ENCODE data around the gene DOCK11.

Gene DOCK11

DNA sequence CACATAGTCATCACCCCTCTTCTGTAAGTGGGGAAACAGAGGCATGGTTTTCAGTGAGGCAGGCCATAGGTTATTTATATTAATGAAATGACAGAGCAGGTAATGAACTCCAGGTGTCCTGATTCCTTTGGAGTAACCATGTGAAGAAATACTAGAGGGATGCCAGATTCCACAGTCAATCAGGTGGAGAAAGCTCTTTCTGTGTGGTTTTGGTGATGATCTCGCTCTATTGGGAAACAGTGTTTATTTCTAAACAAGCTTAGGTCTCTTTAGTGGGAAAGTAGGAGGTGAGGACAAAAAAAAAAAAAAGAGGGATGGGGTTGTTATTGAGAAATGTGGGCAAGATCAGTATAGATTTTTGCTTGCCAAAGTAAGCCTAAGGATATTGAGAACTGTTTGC, 12.2 kb downstream of the DOCK11 start:
- H3K9ac ChIP-seq (ENCODE audit: insufficient read length), result no peak overlapping the region
- no peaks in the 10 kb centered on the region for H3K36me3 ChIP-seq (ENCODE audit: insufficient read depth, low read length)
- H3K4me3 ChIP-seq, result no peak overlapping the region
- TF ChIP-seq POLR2AphosphoS5 (IDR thresholded peaks at IDR 0.05; ENCODE audit: borderline replicate concordance, low read depth, low read length) (no peak), EZH2 (IDR thresholded peaks at IDR 0.05) (no peak), FOXP2 (optimal IDR thresholded peaks at IDR 0.05; ENCODE audit: control extremely low read depth, extremely low read length, insufficient read depth) (no peak)
- no peak overlapping the region for H3K27ac ChIP-seq
- H3K9me3 ChIP-seq (ENCODE audit: low read depth, low read length), result no peaks in the 10 kb centered on the region
- DNase-seq (ENCODE audit: low read depth, low spot score), result no peak

DNA sequence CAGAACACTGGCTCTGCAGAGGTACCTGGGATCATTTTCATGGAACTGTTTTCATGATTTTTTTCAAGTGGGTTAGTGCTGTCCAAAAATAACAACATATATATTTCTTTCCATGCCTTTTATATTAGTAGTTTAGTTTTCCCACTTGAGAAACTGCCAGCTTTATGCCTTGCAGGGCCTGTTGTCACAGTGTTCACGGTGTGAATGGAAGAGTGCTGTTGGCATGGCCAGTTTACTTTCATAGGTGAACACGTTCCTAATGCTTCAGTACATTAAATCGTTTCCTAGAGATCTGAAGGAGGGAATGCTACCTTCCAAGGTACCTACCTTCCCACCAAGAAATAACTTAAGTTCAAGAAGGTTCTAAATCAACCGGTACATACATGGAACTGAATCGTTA, 12.6 kb downstream of the DOCK11 start:
- Histone ChIP-seq H3K9me3 (ENCODE audit: low read depth, low read length) (no peaks in the 10 kb centered on the region), H3K4me3 (no peak overlapping the region), H3K27ac (no peak overlapping the region), H3K9ac (ENCODE audit: insufficient read length) (no peak overlapping the region), H3K36me3 (ENCODE audit: insufficient read depth, low read length) (no peaks in the 10 kb centered on the region)
- no peak for DNase-seq (ENCODE audit: low read depth, low spot score)
- TF ChIP-seq POLR2AphosphoS5 (IDR thresholded peaks at IDR 0.05; ENCODE audit: borderline replicate concordance, low read depth, low read length), result no peak

DNA sequence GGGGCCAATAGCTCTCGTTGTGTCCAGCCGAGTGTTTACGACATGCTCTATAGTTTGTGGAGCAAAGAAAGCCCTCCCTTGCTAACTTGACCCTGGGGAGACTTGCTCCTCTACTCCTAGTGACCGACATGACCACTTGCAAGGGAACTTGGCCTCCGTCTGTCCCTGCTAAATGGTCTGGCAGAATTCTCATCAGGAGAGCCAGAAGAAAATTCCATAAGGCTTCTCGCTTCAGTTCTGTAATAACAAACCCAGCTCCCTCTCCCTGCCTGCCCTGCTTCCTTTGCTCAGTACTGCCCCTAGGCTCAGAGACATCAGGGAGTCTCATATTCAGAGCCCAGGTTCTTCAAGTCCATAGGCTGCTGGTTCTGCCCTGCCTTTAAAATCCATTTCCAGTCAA, 13.0 kb downstream of the DOCK11 start:
- no peaks in the 10 kb centered on the region for H3K9me3 ChIP-seq (ENCODE audit: low read depth, low read length)

DNA sequence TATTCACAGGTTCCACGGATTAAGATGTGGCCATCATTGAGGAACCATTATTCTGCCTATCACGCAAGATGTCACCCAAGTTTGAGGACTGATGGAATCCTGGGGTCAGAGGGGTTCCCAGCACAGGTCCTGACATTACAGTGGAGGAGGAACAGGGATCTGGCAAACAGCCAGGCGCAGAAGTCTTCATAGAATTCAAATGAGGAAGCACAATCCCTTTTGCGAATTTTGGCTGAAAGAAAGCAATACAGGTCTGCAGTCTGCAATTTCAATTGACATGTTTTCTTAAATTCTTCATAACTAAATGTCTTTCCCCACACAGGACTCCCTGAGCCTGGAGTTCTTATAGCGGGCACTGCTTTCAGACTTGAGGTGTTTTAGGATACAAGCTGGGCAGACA, 14.5 kb downstream of the DOCK11 start:
- Histone ChIP-seq H3K9me3 (ENCODE audit: low read depth, low read length) (no peaks in the 10 kb centered on the region), H3K9ac (ENCODE audit: insufficient read length) (no peak overlapping the region), H3K36me3 (ENCODE audit: insufficient read depth, low read length) (no peaks in the 10 kb centered on the region), H3K27ac (no peak overlapping the region), H3K4me3 (no peak overlapping the region)
- TF ChIP-seq FOXP2 (optimal IDR thresholded peaks at IDR 0.05; ENCODE audit: control extremely low read depth, extremely low read length, insufficient read depth) (no peak), EZH2 (IDR thresholded peaks at IDR 0.05) (no peak), POLR2AphosphoS5 (IDR thresholded peaks at IDR 0.05; ENCODE audit: borderline replicate concordance, low read depth, low read length) (no peak)
- no peak for DNase-seq (ENCODE audit: low read depth, low spot score)

More for the DNA sequence above, 13.0 kb downstream of the DOCK11 start:
- TF ChIP-seq EZH2 (IDR thresholded peaks at IDR 0.05) (no peak), FOXP2 (optimal IDR thresholded peaks at IDR 0.05; ENCODE audit: control extremely low read depth, extremely low read length, insufficient read depth) (no peak), POLR2AphosphoS5 (IDR thresholded peaks at IDR 0.05; ENCODE audit: borderline replicate concordance, low read depth, low read length) (no peak)
- no peaks in the 10 kb centered on the region for H3K36me3 ChIP-seq (ENCODE audit: insufficient read depth, low read length)
- DNase-seq (ENCODE audit: low read depth, low spot score), result no peak
- H3K27ac ChIP-seq, result no peak overlapping the region
- H3K4me3 ChIP-seq, result no peak overlapping the region
- H3K9ac ChIP-seq (ENCODE audit: insufficient read length), result no peak overlapping the region

DNA sequence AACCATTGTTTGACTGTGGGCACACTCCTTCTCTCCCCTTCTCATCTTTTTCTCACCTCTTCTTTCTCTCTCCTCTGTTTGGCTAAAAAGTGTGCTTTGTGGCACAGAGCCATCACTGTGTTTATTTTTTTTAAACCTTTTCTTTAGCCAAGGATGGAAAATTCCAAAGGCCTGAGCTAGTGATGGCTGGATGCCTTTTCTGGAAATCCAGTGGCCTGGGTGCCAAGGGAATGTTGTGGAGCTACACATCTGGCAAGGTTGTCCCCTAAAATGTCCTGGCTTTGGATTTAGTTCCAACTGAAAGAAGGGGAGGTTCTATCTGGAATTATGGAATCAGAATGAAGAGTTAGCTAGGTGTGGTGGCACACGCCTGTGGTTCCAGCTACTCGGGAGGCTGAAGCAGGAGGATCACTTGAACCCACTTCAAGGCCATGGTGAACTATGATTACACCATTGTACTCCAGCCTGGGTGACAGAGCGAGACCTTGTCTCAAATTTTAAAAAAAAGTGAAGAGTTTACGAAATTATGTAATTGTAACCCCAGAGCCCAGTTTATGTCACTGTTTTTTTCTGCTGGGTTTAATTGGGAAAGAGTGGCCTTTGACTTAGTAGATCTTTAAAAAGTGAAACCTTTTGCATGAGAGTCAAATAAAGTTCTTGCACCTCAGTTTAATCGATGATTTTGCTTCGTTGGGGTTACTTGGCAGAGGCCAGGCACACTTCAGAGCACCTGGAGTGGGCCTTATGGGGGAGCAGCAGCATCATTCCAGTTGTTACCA, 17.7 kb downstream of the DOCK11 start:
- H3K27ac ChIP-seq, result no peak overlapping the region
- no peaks in the 10 kb centered on the region for H3K36me3 ChIP-seq (ENCODE audit: insufficient read depth, low read length)
- H3K9ac ChIP-seq (ENCODE audit: insufficient read length), result no peak overlapping the region
- DNase-seq (ENCODE audit: low read depth, low spot score), result no peak
- H3K4me3 ChIP-seq, result no peak overlapping the region
- TF ChIP-seq POLR2AphosphoS5 (IDR thresholded peaks at IDR 0.05; ENCODE audit: borderline replicate concordance, low read depth, low read length) (no peak), FOXP2 (optimal IDR thresholded peaks at IDR 0.05; ENCODE audit: control extremely low read depth, extremely low read length, insufficient read depth) (no peak), EZH2 (IDR thresholded peaks at IDR 0.05) (no peak)
- no peaks in the 10 kb centered on the region for H3K9me3 ChIP-seq (ENCODE audit: low read depth, low read length)

DNA sequence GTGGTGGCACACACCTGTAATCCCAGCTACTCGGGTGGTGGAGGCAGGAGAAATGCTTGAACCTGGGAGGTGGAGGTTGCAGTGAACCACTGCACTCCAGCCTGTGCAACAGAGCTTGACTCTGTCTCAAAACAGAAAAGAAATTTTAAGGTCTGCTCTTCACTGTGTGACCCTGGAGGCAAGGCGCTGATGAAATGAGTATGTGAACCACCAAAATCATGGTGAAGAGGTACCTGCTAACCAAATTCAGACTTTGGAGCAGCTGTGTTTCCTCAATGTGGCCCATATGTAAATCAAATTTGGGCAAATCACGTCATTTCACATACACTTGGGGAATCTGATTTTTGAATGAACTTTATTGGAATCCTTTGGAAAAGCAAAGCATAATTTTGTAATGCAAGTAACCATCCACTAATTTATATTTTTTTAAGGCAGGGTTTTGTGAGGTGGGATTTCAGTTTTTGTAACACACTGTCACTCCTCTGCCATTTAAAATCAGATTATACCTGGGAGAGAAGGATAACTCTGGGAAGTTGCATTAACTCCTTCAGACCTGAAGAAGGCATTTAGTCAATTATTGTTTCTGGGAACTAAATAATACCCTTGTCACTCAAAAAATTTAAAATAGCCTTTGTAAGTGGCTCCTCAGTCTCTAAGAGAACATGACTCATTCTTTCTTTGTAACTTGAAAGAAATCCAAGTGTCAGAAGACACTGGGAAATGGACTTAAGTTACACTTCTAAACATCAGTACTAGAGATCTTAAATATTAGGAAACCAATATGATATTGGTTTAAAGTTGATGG, 24.0 kb downstream of the DOCK11 start:
- H3K9ac ChIP-seq (ENCODE audit: insufficient read length), result no peak overlapping the region
- no peak overlapping the region for H3K4me3 ChIP-seq
- TF ChIP-seq POLR2AphosphoS5 (IDR thresholded peaks at IDR 0.05; ENCODE audit: borderline replicate concordance, low read depth, low read length) (no peak), EZH2 (IDR thresholded peaks at IDR 0.05) (no peak), FOXP2 (optimal IDR thresholded peaks at IDR 0.05; ENCODE audit: control extremely low read depth, extremely low read length, insufficient read depth) (no peak)
- H3K36me3 ChIP-seq (ENCODE audit: insufficient read depth, low read length), result no peaks in the 10 kb centered on the region
- DNase-seq (ENCODE audit: low read depth, low spot score), result no peak
- no peak overlapping the region for H3K27ac ChIP-seq
- no peaks in the 10 kb centered on the region for H3K9me3 ChIP-seq (ENCODE audit: low read depth, low read length)

DNA sequence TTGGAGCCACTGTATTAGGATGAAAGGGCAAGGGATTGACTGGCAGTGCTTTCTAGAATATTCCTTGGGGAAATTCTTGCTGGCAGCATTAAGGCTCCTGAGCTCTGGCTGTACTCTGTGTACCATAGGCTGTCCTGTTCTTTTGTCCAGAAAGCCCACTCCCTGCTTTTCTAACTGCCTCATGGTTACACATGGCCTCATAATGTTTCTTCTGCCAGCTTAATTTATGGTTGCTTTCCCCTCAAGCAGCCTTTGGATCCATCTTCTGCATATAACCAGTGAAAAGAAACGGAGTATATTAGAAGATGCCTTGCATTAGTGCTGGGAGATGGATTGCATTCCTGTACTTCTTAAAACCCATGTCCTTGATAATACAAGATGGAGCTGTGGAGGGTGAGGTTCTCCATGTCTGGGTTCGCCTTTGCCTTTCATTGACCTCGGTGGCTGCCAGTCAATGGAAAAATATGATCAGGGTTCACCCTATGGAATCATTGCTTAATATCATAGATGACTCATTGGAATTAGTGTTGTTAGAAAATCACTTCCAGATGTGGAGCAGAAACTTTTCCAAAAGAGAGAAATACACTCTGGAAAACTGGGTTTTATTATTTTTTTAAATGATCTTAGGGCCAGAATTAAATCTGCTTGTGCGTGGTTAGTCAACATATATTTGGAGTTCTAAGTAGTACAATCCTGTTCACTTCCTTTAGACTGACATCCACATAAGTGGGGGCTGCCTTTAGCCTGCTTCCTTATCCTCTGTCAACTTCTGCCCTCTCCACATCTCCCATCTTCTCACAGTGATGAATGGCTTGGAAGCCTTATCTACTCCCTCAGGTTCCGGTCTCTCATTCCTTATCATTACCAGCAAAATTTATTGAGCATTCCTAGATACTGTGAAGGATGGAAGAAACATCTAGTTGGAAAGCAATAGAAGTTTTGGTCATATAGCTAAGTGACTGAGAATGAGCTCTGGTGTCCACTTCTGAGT, 24.9 kb downstream of the DOCK11 start:
- Histone ChIP-seq H3K27ac (no peak overlapping the region), H3K9me3 (ENCODE audit: low read depth, low read length) (no peaks in the 10 kb centered on the region), H3K36me3 (ENCODE audit: insufficient read depth, low read length) (no peaks in the 10 kb centered on the region), H3K9ac (ENCODE audit: insufficient read length) (no peak overlapping the region), H3K4me3 (no peak overlapping the region)
- TF ChIP-seq POLR2AphosphoS5 (IDR thresholded peaks at IDR 0.05; ENCODE audit: borderline replicate concordance, low read depth, low read length) (no peak), EZH2 (IDR thresholded peaks at IDR 0.05) (no peak), FOXP2 (optimal IDR thresholded peaks at IDR 0.05; ENCODE audit: control extremely low read depth, extremely low read length, insufficient read depth) (no peak)
- no peak for DNase-seq (ENCODE audit: low read depth, low spot score)

DNA sequence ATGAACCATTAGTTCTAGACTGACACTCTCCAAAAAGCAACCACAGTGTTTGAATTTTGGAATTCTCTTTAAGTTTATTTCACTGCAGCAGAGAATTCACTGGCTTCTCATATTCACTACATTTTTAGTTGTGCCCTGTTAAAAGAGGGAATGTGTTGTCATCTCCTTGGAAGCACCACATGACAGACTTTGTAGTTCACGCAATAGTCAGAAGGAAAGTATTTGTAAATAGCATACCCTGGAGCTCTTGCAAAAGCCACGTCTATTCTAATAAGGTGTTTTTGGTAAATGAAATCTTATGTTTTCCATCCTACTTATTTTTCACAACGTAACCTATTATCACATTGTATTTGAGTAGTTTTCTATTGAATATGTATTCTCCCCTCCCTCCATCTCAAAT, 25.8 kb downstream of the DOCK11 start:
- no peak for DNase-seq (ENCODE audit: low read depth, low spot score)
- H3K27ac ChIP-seq, result no peak overlapping the region
- TF ChIP-seq POLR2AphosphoS5 (IDR thresholded peaks at IDR 0.05; ENCODE audit: borderline replicate concordance, low read depth, low read length), result no peak
- no peak for TF ChIP-seq EZH2 (IDR thresholded peaks at IDR 0.05)
- TF ChIP-seq FOXP2 (optimal IDR thresholded peaks at IDR 0.05; ENCODE audit: control extremely low read depth, extremely low read length, insufficient read depth), result no peak

More for the DNA sequence above, 25.8 kb downstream of the DOCK11 start:
- H3K9ac ChIP-seq (ENCODE audit: insufficient read length), result no peak overlapping the region
- H3K4me3 ChIP-seq, result no peak overlapping the region
- H3K36me3 ChIP-seq (ENCODE audit: insufficient read depth, low read length), result no peaks in the 10 kb centered on the region
- H3K9me3 ChIP-seq (ENCODE audit: low read depth, low read length), result no peaks in the 10 kb centered on the region
